OCI-LY7 (cell line): ENCODE measurements around the gene AKAP8L. TPM values are rescaled to one million over a fixed set of nuclear protein-coding genes. Genes with fewer than 3 reads are reported as not detected.
"Not testable (repeated sequence)": the region's sequence is repeated elsewhere in the genome, so short reads cannot be mapped to it uniquely, and the experiment has no call there.

ENCODE experiments used
- BruUV-seq: library from RNA; stranded (reverse); fragments of 400-500 nt; replicated peaks from 2 replicates; lab custom pipeline; 2021; lab: Mats Ljungman, UMichigan
- CTCF ChIA-PET: fragments of 300-600 bp; sonication (Branson Sonifier 250); formaldehyde crosslinking; loops from one replicate; lab custom pipeline; 2022; ENCODE audit warnings: antibody characterized with exemption; ENCODE audit not compliant: unreplicated experiment; lab: Charles Lee
- POLR2A ChIA-PET: fragments of 300-600 bp; sonication (Branson Sonifier 250); formaldehyde crosslinking; loops from one replicate; lab custom pipeline; 2022; ENCODE audit warnings: antibody characterized with exemption; lab: Charles Lee
- DNase-seq: peaks from one replicate; pipeline ENCODE4 v3.0.0-alpha.2; 2015; ENCODE audit warnings: low spot score
- H2AFZ ChIP-seq: fragments of 200-600 bp; sonication (generic), shearing (Covaris generic); 2 replicates; pipeline ENCODE4 v1.6.1; 2014; ENCODE audit warnings: mild to moderate bottlenecking, antibody characterized with exemption, low read length, moderate library complexity
- H3K27ac ChIP-seq: fragments of 200-600 bp; sonication (generic); 2 replicates; pipeline ENCODE4 v1.5.1; 2014; ENCODE audit warnings: mixed run types, low read depth, mild to moderate bottlenecking, moderate library complexity, low read length, inconsistent platforms; ENCODE audit not compliant: poor library complexity, severe bottlenecking
- H3K36me3 ChIP-seq: fragments of 200-600 bp; sonication (generic); 2 replicates; pipeline ENCODE4 v1.6.1; 2014; ENCODE audit warnings: mild to moderate bottlenecking, antibody characterized with exemption, low read length, moderate library complexity, mixed read lengths; ENCODE audit not compliant: insufficient read depth
- H3K4me1 ChIP-seq: fragments of 200-600 bp; sonication (generic); 2 replicates; pipeline ENCODE4 v1.5.1; 2014; ENCODE audit warnings: mild to moderate bottlenecking, low read length; ENCODE audit not compliant: insufficient read depth, poor library complexity, severe bottlenecking
- H3K4me2 ChIP-seq: fragments of 200-600 bp; sonication (generic); 2 replicates; pipeline ENCODE4 v1.6.1; 2014; ENCODE audit warnings: mild to moderate bottlenecking, low read length
- H3K4me3 ChIP-seq: fragments of 200-600 bp; sonication (generic); 2 replicates; pipeline ENCODE4 v1.5.1; 2014; ENCODE audit warnings: mild to moderate bottlenecking, low read depth, low read length; ENCODE audit not compliant: poor library complexity, severe bottlenecking
- H3K79me2 ChIP-seq: fragments of 200-600 bp; sonication (generic); 2 replicates; pipeline ENCODE4 v1.6.1; 2016; ENCODE audit warnings: low read depth, mild to moderate bottlenecking, low read length, moderate library complexity, mixed read lengths; ENCODE audit not compliant: insufficient read depth
- H3K9me2 ChIP-seq: fragments of 200-600 bp; sonication (generic); 2 replicates; pipeline ENCODE4 v1.6.1; 2016; ENCODE audit warnings: mild to moderate bottlenecking, low read length, mixed read lengths; ENCODE audit not compliant: insufficient read depth
- H3K9me3 ChIP-seq: fragments of 200-600 bp; sonication (generic); 2 replicates; pipeline ENCODE4 v1.6.1; 2014; ENCODE audit warnings: mild to moderate bottlenecking, mixed run types, low read length, mixed read lengths
- H4K20me1 ChIP-seq: fragments of 200-600 bp; sonication (generic); 2 replicates; pipeline ENCODE4 v1.6.1; 2014; ENCODE audit warnings: mild to moderate bottlenecking, antibody characterized with exemption, low read length, moderate library complexity, mixed read lengths; ENCODE audit not compliant: insufficient read depth
- EZH2phosphoT487 ChIP-seq: fragments of 200-600 bp; sonication (generic); IDR thresholded peaks from 2 replicates; pipeline ENCODE4 v1.6.1; 2018; ENCODE audit warnings: low read depth, borderline replicate concordance, mild to moderate bottlenecking, mixed run types, antibody characterized with exemption, low read length, moderate library complexity, mixed read lengths
- intact Hi-C: fragments of 100-400 bp; cut with micrococcal nuclease; formaldehyde crosslinking; loops from one replicate; pipeline ENCODE4 v1.10.0; 2022; ENCODE audit not compliant: unreplicated experiment
- total RNA-seq, 2 experiments: library from RNA; depleted of rRNA in 1 of 2; stranded (reverse); fragments of >200 nt in 1 of 2; shearing (Covaris generic) in 1 of 2; gene quantifications; 2 replicates each; pipeline ENCODE4 v1.2.3, GENCODE V29; 2014 to 2022
- TF ChIP-seq, protein P1 (sequence below): fragments of 200-600 bp; sonication (generic); conservative IDR thresholded peaks from 2 replicates; pipeline ENCODE4 v1.5.1; 2014; ENCODE audit warnings: mild to moderate bottlenecking, antibody characterized with exemption, low read length, moderate library complexity, mixed read lengths

Gene AKAP8L
- total RNA-seq, 2 experiments from 2014 or later, result 119 to 124 TPM

GRCh38 chr19:15412832-15413231 is 6.0 kb downstream of the AKAP8L start:
- intact Hi-C loops, result no loop called here
- POLR2A ChIA-PET, result interaction anchor here (0.6 kb wide), 1 partner anchor 32 kb away, joined by 3 read pairs; no protein-coding TSS in a partner anchor
- TF ChIP-seq, protein P1, sequence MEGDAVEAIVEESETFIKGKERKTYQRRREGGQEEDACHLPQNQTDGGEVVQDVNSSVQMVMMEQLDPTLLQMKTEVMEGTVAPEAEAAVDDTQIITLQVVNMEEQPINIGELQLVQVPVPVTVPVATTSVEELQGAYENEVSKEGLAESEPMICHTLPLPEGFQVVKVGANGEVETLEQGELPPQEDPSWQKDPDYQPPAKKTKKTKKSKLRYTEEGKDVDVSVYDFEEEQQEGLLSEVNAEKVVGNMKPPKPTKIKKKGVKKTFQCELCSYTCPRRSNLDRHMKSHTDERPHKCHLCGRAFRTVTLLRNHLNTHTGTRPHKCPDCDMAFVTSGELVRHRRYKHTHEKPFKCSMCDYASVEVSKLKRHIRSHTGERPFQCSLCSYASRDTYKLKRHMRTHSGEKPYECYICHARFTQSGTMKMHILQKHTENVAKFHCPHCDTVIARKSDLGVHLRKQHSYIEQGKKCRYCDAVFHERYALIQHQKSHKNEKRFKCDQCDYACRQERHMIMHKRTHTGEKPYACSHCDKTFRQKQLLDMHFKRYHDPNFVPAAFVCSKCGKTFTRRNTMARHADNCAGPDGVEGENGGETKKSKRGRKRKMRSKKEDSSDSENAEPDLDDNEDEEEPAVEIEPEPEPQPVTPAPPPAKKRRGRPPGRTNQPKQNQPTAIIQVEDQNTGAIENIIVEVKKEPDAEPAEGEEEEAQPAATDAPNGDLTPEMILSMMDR, result no peak
- TF ChIP-seq EZH2phosphoT487, result no peak
- H3K36me3 ChIP-seq, result peaks cover 71% of the 10 kb centered on the region
- no peak overlapping the region for H2AFZ ChIP-seq
- peaks cover 21% of the 10 kb centered on the region for H4K20me1 ChIP-seq
- H3K79me2 ChIP-seq, result peaks cover 89% of the 10 kb centered on the region
- no TSS peak for BruUV-seq
- CTCF ChIA-PET, result no interaction called here
- peaks cover 24% of the 10 kb centered on the region for H3K4me1 ChIP-seq
- no peaks in the 10 kb centered on the region for H3K9me2 ChIP-seq
- no peak overlapping the region for H3K27ac ChIP-seq
- no peak for DNase-seq
- no peak overlapping the region for H3K4me2 ChIP-seq
- H3K4me3 ChIP-seq, result no peak overlapping the region
- no peaks in the 10 kb centered on the region for H3K9me3 ChIP-seq

DNA sequence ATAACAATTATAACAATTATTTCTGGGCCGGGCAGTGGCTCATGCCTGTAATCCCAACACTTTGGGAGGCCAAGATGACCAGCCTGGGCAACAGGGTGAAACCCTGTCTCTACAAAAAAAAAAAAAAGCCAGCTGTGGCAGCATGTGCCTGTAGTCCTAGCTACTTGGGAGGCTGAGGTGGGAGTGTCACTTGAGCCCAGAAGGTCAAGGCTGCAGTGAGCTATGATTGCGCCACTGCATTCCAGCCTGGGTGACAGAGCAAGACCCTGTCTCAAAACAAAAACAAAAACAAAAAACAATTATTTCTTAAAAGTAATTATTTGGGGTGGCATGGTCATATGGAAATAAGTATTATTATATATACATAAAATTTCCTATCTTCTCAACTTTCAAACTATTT is 7.4 kb downstream of the AKAP8L start:
- H3K27ac ChIP-seq, H3K4me3 ChIP-seq, H3K9me3 ChIP-seq, H3K4me2 ChIP-seq, H3K9me2 ChIP-seq, H2AFZ ChIP-seq, H3K4me1 ChIP-seq, POLR2A ChIA-PET, CTCF ChIA-PET, BruUV-seq, intact Hi-C loops, DNase-seq: not testable (repeated sequence)
- Histone ChIP-seq H3K79me2 (peaks cover 89% of the 10 kb centered on the region), H3K36me3 (peaks cover 74% of the 10 kb centered on the region), H4K20me1 (peaks cover 11% of the 10 kb centered on the region)

GRCh38 chr19:15404780-15405211 is 14.0 kb downstream of the AKAP8L start:
- CTCF ChIA-PET, result no interaction called here
- Histone ChIP-seq H2AFZ (no peak overlapping the region), H3K4me2 (peak overlapping the region; percentile 36; the same call in 1 of the 2 replicates), H3K9me3 (no peaks in the 10 kb centered on the region), H3K79me2 (peaks cover 60% of the 10 kb centered on the region), H3K27ac (peak overlapping the region; percentile 27), H3K4me1 (peaks cover 12% of the 10 kb centered on the region), H3K36me3 (peaks cover 89% of the 10 kb centered on the region), H4K20me1 (0 out of 2 replicates have a peak, but pooled peaks cover 4% of the 10 kb centered on the region), H3K4me3 (no peak overlapping the region), H3K9me2 (no peaks in the 10 kb centered on the region)
- POLR2A ChIA-PET, result no interaction called here
- no TSS peak for BruUV-seq
- TF ChIP-seq, protein P1, result no peak
- no peak for TF ChIP-seq EZH2phosphoT487
- DNase-seq, result peak; percentile 34
- intact Hi-C loops, result no loop called here
